ENCODE measurements around the gene SERPINB3.

The SERPINB3 gene

DNA sequence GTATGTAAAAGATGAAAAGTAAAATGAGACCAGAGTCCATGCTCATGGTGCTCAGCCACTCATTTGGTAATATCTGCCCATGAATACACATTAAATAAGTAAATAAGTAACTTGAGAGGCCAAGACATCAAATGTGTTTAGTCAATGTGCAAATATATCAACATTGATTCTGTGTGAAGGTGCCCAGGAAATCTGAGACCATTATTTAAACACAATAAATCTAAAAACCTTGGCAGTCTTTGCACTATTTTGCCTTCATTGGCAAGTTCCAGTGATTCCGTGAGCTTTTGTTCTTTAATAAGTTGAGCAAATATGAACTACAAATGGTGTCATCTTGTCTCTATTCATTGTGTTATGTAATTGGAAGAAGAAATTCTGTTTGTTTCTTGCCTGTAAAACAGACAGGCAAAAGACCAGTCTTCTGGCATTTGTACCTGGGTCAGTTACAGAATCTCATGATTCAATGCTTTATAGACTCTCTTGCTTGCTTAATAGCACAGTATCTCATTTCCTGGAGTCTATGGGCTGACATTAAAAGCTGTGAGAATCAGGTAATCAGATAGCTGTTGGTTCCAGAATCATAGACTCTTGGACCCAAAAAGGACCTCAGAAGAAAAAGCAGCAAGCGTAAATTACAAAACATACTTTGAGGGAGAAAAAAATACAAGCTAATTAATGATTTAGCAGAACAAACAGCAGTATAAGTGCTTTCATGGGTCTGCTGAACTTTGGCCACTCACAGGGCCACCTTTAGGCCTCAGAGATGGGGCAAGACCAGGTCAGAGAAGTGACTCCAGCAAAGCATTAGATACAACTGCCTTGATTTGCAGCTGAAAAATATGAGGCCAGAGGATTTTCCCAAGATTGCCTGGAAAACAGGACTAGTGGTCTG lies 20.0 kb upstream of the SERPINB3 start:
- no peak overlapping the region for H3K27ac ChIP-seq (ENCODE audit: low read depth, low read length, poor library complexity, severe bottlenecking)
- no peaks in the 10 kb centered on the region for H3F3A ChIP-seq (ENCODE audit: insufficient read depth, low read length)
- no peaks in the 10 kb centered on the region for H3K79me2 ChIP-seq (ENCODE audit: insufficient read depth, low read length)
- H3K4me3 ChIP-seq (ENCODE audit: low read depth, low read length, poor library complexity, severe bottlenecking), result no peak overlapping the region
- TF ChIP-seq EZH2 (IDR thresholded peaks at IDR 0.05; ENCODE audit: borderline replicate concordance, low read length), result no peak
- TF ChIP-seq, protein P1, sequence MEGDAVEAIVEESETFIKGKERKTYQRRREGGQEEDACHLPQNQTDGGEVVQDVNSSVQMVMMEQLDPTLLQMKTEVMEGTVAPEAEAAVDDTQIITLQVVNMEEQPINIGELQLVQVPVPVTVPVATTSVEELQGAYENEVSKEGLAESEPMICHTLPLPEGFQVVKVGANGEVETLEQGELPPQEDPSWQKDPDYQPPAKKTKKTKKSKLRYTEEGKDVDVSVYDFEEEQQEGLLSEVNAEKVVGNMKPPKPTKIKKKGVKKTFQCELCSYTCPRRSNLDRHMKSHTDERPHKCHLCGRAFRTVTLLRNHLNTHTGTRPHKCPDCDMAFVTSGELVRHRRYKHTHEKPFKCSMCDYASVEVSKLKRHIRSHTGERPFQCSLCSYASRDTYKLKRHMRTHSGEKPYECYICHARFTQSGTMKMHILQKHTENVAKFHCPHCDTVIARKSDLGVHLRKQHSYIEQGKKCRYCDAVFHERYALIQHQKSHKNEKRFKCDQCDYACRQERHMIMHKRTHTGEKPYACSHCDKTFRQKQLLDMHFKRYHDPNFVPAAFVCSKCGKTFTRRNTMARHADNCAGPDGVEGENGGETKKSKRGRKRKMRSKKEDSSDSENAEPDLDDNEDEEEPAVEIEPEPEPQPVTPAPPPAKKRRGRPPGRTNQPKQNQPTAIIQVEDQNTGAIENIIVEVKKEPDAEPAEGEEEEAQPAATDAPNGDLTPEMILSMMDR (IDR thresholded peaks at IDR 0.05; ENCODE audit: low read length), result no peak
- H3K36me3 ChIP-seq (ENCODE audit: insufficient read depth, low read length), result no peaks in the 10 kb centered on the region
- no peak overlapping the region for H3K4me2 ChIP-seq (ENCODE audit: low read length)
- no peaks in the 10 kb centered on the region for H3K9me2 ChIP-seq (ENCODE audit: low read depth, low read length)
- no peak overlapping the region for H3K9ac ChIP-seq (ENCODE audit: low read length)
- no peaks in the 10 kb centered on the region for H4K20me1 ChIP-seq (ENCODE audit: insufficient read depth, low read length)
- no peaks in the 10 kb centered on the region for H3K4me1 ChIP-seq (ENCODE audit: insufficient read depth, low read length, severe bottlenecking)
- H2AFZ ChIP-seq (ENCODE audit: low read length), result no peak overlapping the region
- H3K9me3 ChIP-seq (ENCODE audit: low read length), result no peaks in the 10 kb centered on the region
- H3K27me3 ChIP-seq (ENCODE audit: insufficient read depth, low read length), result no peaks in the 10 kb centered on the region

DNA sequence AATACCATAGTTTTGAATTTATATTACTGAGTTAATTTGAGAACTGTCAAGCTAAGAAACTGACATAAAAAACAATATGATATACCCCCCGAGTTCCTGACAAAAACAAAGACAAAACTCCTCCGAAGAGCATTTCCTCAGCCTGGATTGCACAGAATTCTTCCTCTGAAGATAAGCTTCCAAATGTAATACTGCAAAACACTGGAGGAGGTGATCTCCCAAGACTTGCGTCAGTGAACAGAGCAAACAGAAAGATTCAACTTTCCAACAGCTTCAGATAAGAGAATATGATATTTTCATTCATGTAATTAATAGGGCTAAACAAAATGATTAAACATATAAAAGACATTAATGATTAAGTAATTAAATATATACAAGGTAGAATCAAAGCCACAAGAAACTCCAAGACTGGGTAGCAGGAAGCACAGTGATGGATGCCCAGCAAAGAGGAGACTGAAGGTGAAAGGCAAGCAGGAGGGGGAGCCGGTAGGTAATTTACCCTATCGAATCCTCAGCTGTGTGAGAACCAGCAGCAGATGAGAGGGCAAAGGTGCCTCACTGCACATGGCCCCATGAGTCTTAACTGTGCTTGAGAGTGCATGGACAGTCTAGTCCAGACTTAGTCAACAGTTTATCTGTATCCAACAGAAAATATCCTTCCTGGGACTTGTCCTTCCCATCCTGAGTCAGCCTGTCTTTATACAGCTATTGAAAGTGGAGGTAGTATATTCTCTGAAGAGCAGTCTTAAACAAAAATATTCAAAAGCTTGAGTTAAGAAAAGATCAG lies 18.3 kb upstream of the SERPINB3 start:
- H3F3A ChIP-seq (ENCODE audit: insufficient read depth, low read length), result no peaks in the 10 kb centered on the region
- no peaks in the 10 kb centered on the region for H3K9me3 ChIP-seq (ENCODE audit: low read length)
- H3K9me2 ChIP-seq (ENCODE audit: low read depth, low read length), result no peaks in the 10 kb centered on the region
- H3K79me2 ChIP-seq (ENCODE audit: insufficient read depth, low read length), result no peaks in the 10 kb centered on the region
- H3K4me2 ChIP-seq (ENCODE audit: low read length), result no peak overlapping the region
- TF ChIP-seq, protein P1 (IDR thresholded peaks at IDR 0.05; ENCODE audit: low read length), result no peak
- no peak for TF ChIP-seq EZH2 (IDR thresholded peaks at IDR 0.05; ENCODE audit: borderline replicate concordance, low read length)
- no peaks in the 10 kb centered on the region for H3K36me3 ChIP-seq (ENCODE audit: insufficient read depth, low read length)
- H3K4me1 ChIP-seq (ENCODE audit: insufficient read depth, low read length, severe bottlenecking), result no peaks in the 10 kb centered on the region
- H3K9ac ChIP-seq (ENCODE audit: low read length), result no peak overlapping the region
- H3K27me3 ChIP-seq (ENCODE audit: insufficient read depth, low read length), result no peaks in the 10 kb centered on the region
- no peak overlapping the region for H3K27ac ChIP-seq (ENCODE audit: low read depth, low read length, poor library complexity, severe bottlenecking)
- H3K4me3 ChIP-seq (ENCODE audit: low read depth, low read length, poor library complexity, severe bottlenecking), result no peak overlapping the region
- H4K20me1 ChIP-seq (ENCODE audit: insufficient read depth, low read length), result no peaks in the 10 kb centered on the region
- no peak overlapping the region for H2AFZ ChIP-seq (ENCODE audit: low read length)

DNA sequence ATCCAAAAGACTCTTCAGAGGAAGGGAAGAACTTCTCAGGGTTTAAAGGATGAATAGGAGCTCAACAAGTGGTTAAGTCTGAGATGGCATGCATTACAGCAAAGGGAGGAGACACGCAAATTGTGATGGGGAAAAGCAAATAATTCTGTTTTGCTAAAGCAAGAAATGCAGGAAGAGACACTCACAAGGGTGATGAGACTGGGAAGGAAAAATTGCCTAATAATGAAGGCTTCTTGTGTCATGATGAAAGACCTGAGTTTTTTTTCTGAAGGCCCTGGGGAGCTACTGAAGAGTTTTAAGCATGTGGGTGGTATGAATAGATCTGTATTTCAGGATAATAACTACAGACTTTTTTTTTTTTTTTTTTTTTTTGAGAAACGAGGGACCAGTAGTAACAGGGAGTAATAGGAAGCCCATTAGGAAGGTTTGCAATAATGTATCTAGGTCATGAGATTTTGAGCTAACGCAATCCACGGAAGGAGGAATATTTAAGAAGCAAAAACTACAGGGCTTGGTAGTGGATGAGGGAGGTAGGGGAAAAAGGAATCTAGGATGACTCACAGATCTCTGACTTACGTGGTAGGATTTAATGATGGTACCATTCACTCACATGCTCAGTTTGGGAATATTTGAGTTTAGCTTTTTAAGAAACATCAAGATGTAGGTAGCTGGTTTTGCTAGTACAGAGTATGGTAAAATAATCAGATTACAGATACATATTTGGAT lies 16.0 kb upstream of the SERPINB3 start:
- H3K4me2 ChIP-seq (ENCODE audit: low read length), result no peak overlapping the region
- no peaks in the 10 kb centered on the region for H3K4me1 ChIP-seq (ENCODE audit: insufficient read depth, low read length, severe bottlenecking)
- H3K4me3 ChIP-seq (ENCODE audit: low read depth, low read length, poor library complexity, severe bottlenecking), result no peak overlapping the region
- no peaks in the 10 kb centered on the region for H3F3A ChIP-seq (ENCODE audit: insufficient read depth, low read length)
- H3K27ac ChIP-seq (ENCODE audit: low read depth, low read length, poor library complexity, severe bottlenecking), result no peak overlapping the region
- H3K9me2 ChIP-seq (ENCODE audit: low read depth, low read length), result no peaks in the 10 kb centered on the region
- no peaks in the 10 kb centered on the region for H3K27me3 ChIP-seq (ENCODE audit: insufficient read depth, low read length)
- no peak for TF ChIP-seq EZH2 (IDR thresholded peaks at IDR 0.05; ENCODE audit: borderline replicate concordance, low read length)
- TF ChIP-seq, protein P1 (IDR thresholded peaks at IDR 0.05; ENCODE audit: low read length), result no peak
- H3K9ac ChIP-seq (ENCODE audit: low read length), result no peak overlapping the region
- no peaks in the 10 kb centered on the region for H4K20me1 ChIP-seq (ENCODE audit: insufficient read depth, low read length)
- H3K36me3 ChIP-seq (ENCODE audit: insufficient read depth, low read length), result no peaks in the 10 kb centered on the region
- H3K9me3 ChIP-seq (ENCODE audit: low read length), result no peaks in the 10 kb centered on the region
- H2AFZ ChIP-seq (ENCODE audit: low read length), result no peak overlapping the region
- no peaks in the 10 kb centered on the region for H3K79me2 ChIP-seq (ENCODE audit: insufficient read depth, low read length)

Data from OCI-LY1 (cell line).